Bronchial epithelial cell (primary cell): Measurements from ENCODE around the gene AK9. TPM values are rescaled to one million over a fixed set of nuclear protein-coding genes. Genes with fewer than 3 reads are reported as not detected.

ENCODE experiments used
- DNase-seq: peaks from one replicate; pipeline ENCODE4 v3.0.0-alpha.2; 2010; ENCODE audit warnings: low read depth
- FAIRE-seq: peaks from 2 replicates; lab custom pipeline; 2011; peaks lifted over from hg19 to GRCh38; lab: Jason Lieb, UNC
- H3K27me3 ChIP-seq: 2 replicates; pipeline ENCODE4 v1.5.1; 2011; ENCODE audit warnings: low read length; ENCODE audit not compliant: control insufficient read depth, insufficient read depth
- H3K36me3 ChIP-seq: 2 replicates; pipeline ENCODE4 v1.5.1; 2011; ENCODE audit warnings: low read length; ENCODE audit not compliant: control insufficient read depth, insufficient read depth
- H3K4me3 ChIP-seq: 2 replicates; pipeline ENCODE4 v1.5.1; 2011; ENCODE audit warnings: mild to moderate bottlenecking, low read depth, low read length, control low read depth
- CTCF ChIP-seq: IDR thresholded peaks from 2 replicates; pipeline ENCODE4 v1.5.1; 2011; ENCODE audit warnings: mild to moderate bottlenecking, moderate library complexity, low read length, control low read depth, inconsistent platforms; ENCODE audit not compliant: insufficient read depth, severe bottlenecking
- total RNA-seq: library from RNA; depleted of rRNA; stranded (reverse); fragments of >200 nt; gene quantifications from 2 replicates; pipeline ENCODE4 v1.2.1, GENCODE V29; 2014

AK9 gene
- 3.2 and 4.2 TPM in 2 replicates for total RNA-seq

GRCh38 chr6:109690737-109691621 is at the start of gene AK9, which contains the start of gene FIG4:
TSS of gene AK9 (minus strand) at chr6:109691202. CDS start at chr6:109675745, 15,457 bp downstream.
TSS of gene FIG4 (plus strand) at chr6:109691296. CDS start at chr6:109691436, 140 bp downstream.
- no peaks in the 10 kb centered on the region for H3K27me3 ChIP-seq
- TF ChIP-seq CTCF: peak; percentile 33
- peak within 1 kb of the TSS; percentile 75 for H3K4me3 ChIP-seq
- FAIRE-seq: no peak
- no peaks in the 10 kb centered on the region for H3K36me3 ChIP-seq
- DNase-seq: peak; percentile 87

- FAIRE-seq (no peak), DNase-seq (no peak)
- Histone ChIP-seq H3K36me3 (no peaks in the 10 kb centered on the region), H3K4me3 (no peak overlapping the region), H3K27me3 (no peaks in the 10 kb centered on the region)
- no peak for TF ChIP-seq CTCF
These were observed 49.8 kb upstream of the AK9 start for GRCh38 chr6:109740787-109741186.

GRCh38 chr6:109739686-109740085 is 48.7 kb upstream of the AK9 start:
- no peaks in the 10 kb centered on the region for H3K36me3 ChIP-seq
- H3K4me3 ChIP-seq: no peak overlapping the region
- FAIRE-seq: no peak
- no peaks in the 10 kb centered on the region for H3K27me3 ChIP-seq
- no peak for TF ChIP-seq CTCF
- DNase-seq: no peak

GRCh38 chr6:109738667-109739066 is 47.7 kb upstream of the AK9 start:
- Histone ChIP-seq H3K27me3 (no peaks in the 10 kb centered on the region), H3K36me3 (no peaks in the 10 kb centered on the region), H3K4me3 (no peak overlapping the region)
- DNase-seq: no peak
- no peak for FAIRE-seq
- no peak for TF ChIP-seq CTCF

GRCh38 chr6:109738255-109738654 is 47.3 kb upstream of the AK9 start:
- FAIRE-seq (no peak), DNase-seq (no peak)
- Histone ChIP-seq H3K36me3 (no peaks in the 10 kb centered on the region), H3K27me3 (no peaks in the 10 kb centered on the region), H3K4me3 (no peak overlapping the region)
- TF ChIP-seq CTCF: no peak
